MM.1S (cell line): ENCODE measurements around the gene SORL1.

ENCODE experiments used
- CTCF ChIP-seq: fragments of 300-600 bp; sonication (generic); IDR thresholded peaks from 2 replicates; pipeline ENCODE4 v1.5.1; 2016; ENCODE audit warnings: antibody characterized with exemption, low read length, mixed read lengths
- EZH2 ChIP-seq: fragments of 300-600 bp; sonication (generic); optimal IDR thresholded peaks from 2 replicates; pipeline ENCODE3; 2017; ENCODE audit warnings: low read depth, mild to moderate bottlenecking, antibody characterized with exemption, low read length, mixed read lengths
- EZH2phosphoT487 ChIP-seq: fragments of 300-600 bp; sonication (generic); IDR thresholded peaks from 2 replicates; pipeline ENCODE4 v1.6.1; 2018; ENCODE audit warnings: antibody characterized with exemption, low read length

GRCh38 chr11:121583825-121584224 lies 131.7 kb downstream of the SORL1 start:
- TF ChIP-seq CTCF (no peak), EZH2phosphoT487 (no peak), EZH2 (no peak)
